Right atrium auricular region (tissue), 2 donors: ENCODE data around the gene NOL6. TPM values are rescaled to one million over a fixed set of nuclear protein-coding genes. Genes with fewer than 3 reads are reported as not detected.

Source experiments
- DNase-seq: peaks from one replicate; pipeline ENCODE4 v3.0.0-alpha.2; 2019; ENCODE audit warnings: low spot score
- H3K27ac ChIP-seq, 2 donors: fragments of 200-600 bp; sonication (generic); 1 replicate in 1 of 2; 2 replicates in 1 of 2; pipeline ENCODE4 v1.5.1; 2016 to 2019
- H3K27me3 ChIP-seq, 2 donors: fragments of 200-600 bp; sonication (generic); one replicate each; pipeline versions ENCODE4 v1.5.1 to v1.6.0; 2017 to 2019
- H3K36me3 ChIP-seq: fragments of 200-600 bp; sonication (generic); one replicate; pipeline ENCODE4 v1.5.1; 2016
- H3K4me1 ChIP-seq, 2 donors: fragments of 200-600 bp; sonication (generic); one replicate each; pipeline versions ENCODE4 v1.5.1 to v1.6.0; 2017 to 2019
- H3K4me3 ChIP-seq, 2 donors: fragments of 200-600 bp; sonication (generic); 1 replicate in 1 of 2; 2 replicates in 1 of 2; pipeline ENCODE4 v1.5.1; 2017 to 2019; ENCODE audit warnings: mild to moderate bottlenecking in 1 of 2, moderate library complexity in 1 of 2
- H3K9me3 ChIP-seq, 2 donors: fragments of 200-600 bp; sonication (generic); one replicate each; pipeline ENCODE4 v1.5.1; 2019
- total RNA-seq, 2 donors: library from RNA; depleted of rRNA; stranded (reverse); fragments of >200 nt; gene quantifications; one replicate each; pipeline ENCODE4 v1.1.0, GENCODE V29; 2016
- TF ChIP-seq, protein P1 (sequence below), 2 donors: fragments of 200-600 bp; sonication (generic); IDR thresholded peaks; one replicate each; pipeline ENCODE4 v1.5.1; 2019; ENCODE audit warnings: antibody characterized with exemption in 2 of 2

The NOL6 gene
- total RNA-seq, 2 donors from 2014 or later = 12.5 to 16.1 TPM

GRCh38 chr9:33443464-33444154, 30.1 kb downstream of the NOL6 start:
- Histone ChIP-seq H3K9me3 (no peaks in the 10 kb centered on the region), H3K4me3 (no peak overlapping the region), H3K4me1 (peaks cover 0 to 42% of the 10 kb centered on the region in 2 donors), H3K27me3 (no peaks in the 10 kb centered on the region), H3K36me3 (peaks cover 8% of the 10 kb centered on the region), H3K27ac (no peak overlapping the region)
- no peak for DNase-seq
- TF ChIP-seq, protein P1, sequence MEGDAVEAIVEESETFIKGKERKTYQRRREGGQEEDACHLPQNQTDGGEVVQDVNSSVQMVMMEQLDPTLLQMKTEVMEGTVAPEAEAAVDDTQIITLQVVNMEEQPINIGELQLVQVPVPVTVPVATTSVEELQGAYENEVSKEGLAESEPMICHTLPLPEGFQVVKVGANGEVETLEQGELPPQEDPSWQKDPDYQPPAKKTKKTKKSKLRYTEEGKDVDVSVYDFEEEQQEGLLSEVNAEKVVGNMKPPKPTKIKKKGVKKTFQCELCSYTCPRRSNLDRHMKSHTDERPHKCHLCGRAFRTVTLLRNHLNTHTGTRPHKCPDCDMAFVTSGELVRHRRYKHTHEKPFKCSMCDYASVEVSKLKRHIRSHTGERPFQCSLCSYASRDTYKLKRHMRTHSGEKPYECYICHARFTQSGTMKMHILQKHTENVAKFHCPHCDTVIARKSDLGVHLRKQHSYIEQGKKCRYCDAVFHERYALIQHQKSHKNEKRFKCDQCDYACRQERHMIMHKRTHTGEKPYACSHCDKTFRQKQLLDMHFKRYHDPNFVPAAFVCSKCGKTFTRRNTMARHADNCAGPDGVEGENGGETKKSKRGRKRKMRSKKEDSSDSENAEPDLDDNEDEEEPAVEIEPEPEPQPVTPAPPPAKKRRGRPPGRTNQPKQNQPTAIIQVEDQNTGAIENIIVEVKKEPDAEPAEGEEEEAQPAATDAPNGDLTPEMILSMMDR (IDR thresholded peaks at IDR 0.05) = no peak

DNA sequence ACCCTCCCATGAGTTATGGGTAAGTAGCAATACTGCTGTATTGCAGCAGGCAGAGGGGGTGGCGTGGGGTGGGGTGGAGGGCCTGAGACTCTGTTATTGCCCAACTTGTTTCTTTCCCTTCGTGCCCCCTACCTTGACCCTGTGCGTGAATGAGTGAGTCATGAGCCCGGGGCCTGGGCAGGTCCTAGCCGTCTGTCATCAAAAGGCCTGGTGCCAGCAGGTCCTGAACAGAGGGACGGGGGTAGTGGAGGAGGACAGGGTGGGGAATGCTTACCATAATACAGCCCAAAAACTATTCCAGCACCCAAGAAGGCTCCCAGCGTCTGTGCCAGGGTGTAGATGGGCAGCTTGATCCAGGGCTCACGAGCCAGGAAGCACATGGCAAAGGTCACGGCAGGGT, 30.7 kb downstream of the NOL6 start:
- Histone ChIP-seq H3K9me3 (no peaks in the 10 kb centered on the region), H3K27me3 (no peaks in the 10 kb centered on the region), H3K4me3 (no peak overlapping the region), H3K36me3 (peaks cover 8% of the 10 kb centered on the region), H3K27ac (no peak overlapping the region), H3K4me1 (peaks cover 0 to 40% of the 10 kb centered on the region in 2 donors)
- TF ChIP-seq, protein P1 (IDR thresholded peaks at IDR 0.05) = no peak
- no peak for DNase-seq

DNA sequence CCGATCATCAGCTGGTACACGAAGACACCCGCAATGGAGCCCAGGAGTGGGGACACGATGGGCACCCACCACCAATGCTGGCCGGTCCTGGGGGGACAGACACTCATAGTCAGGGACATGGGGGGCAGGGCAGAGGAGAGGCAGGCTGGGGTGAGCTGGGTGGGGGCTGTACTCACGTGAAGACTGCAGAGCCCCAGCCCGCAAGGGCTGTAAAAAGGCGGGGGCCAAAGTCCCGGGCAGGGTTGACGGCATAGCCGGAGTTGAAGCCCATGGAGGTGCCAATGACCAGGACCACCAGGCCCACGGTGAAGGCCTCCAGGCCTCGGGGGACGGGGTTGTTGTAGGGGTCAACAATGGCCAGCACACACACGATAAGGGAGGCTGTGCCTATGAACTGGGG, 31.6 kb downstream of the NOL6 start:
- TF ChIP-seq, protein P1 (IDR thresholded peaks at IDR 0.05) = no peak
- no peaks in the 10 kb centered on the region for H3K9me3 ChIP-seq
- H3K36me3 ChIP-seq = peaks cover 8% of the 10 kb centered on the region
- no peaks in the 10 kb centered on the region for H3K27me3 ChIP-seq
- no peak for DNase-seq
- no peak overlapping the region for H3K27ac ChIP-seq
- H3K4me1 ChIP-seq = peaks cover 0 to 33% of the 10 kb centered on the region in 2 donors
- H3K4me3 ChIP-seq = no peak overlapping the region

GRCh38 chr9:33440609-33441008, 33.1 kb downstream of the NOL6 start:
- Histone ChIP-seq H3K4me1 (peaks cover 0 to 28% of the 10 kb centered on the region in 2 donors), H3K27ac (no peak overlapping the region), H3K4me3 (no peak overlapping the region), H3K27me3 (no peaks in the 10 kb centered on the region), H3K36me3 (peaks cover 8% of the 10 kb centered on the region), H3K9me3 (no peaks in the 10 kb centered on the region)
- DNase-seq = no peak
- TF ChIP-seq, protein P1 (IDR thresholded peaks at IDR 0.05) = no peak

DNA sequence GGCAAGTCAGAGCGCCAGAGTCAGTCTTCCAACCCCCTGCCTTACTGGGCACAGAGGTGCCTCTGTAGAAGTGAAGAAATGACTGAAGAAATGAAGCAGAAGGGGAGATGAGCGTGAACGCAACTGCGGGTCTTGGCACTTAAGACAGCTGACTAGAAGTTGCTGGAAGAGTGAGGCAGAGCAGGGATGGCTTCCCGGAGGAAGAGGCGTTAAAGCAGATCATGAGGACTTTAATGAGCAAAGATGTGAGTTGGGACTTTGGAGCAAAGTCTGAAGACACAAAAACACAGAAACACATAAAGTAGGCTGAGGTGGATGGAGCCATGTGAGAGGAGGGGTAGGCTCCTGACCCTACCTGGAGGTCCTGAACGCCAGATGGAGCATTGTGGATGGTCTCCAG, 33.5 kb downstream of the NOL6 start:
- H3K36me3 ChIP-seq = peaks cover 8% of the 10 kb centered on the region
- H3K9me3 ChIP-seq = no peaks in the 10 kb centered on the region
- H3K27me3 ChIP-seq = no peaks in the 10 kb centered on the region
- DNase-seq = no peak
- no peak overlapping the region for H3K4me3 ChIP-seq
- H3K27ac ChIP-seq = peak overlapping the region in 1 of 2 donors; percentile 10
- peaks cover 0 to 24% of the 10 kb centered on the region in 2 donors for H3K4me1 ChIP-seq
- TF ChIP-seq, protein P1 (IDR thresholded peaks at IDR 0.05) = no peak

DNA sequence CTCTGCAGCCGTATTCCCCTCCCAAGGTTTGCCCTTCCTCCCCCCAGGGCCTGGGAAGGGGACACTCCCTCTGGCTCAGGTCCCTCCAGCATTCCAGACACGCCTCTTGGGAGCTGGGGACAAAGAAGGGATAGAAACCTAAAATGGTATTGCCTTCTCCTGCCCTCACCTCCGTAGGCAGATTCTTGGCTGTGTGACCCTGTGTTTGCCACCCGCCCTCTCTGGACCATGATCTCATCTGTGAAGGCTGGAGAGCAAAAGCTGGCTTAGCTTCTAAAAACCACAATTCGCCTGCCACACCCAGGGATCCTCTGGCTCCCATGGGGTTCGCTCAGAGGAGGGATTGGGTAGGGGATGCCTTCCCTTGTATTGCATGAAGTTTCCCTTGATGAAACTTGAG, 34.0 kb downstream of the NOL6 start:
- TF ChIP-seq, protein P1 (IDR thresholded peaks at IDR 0.05) = no peak
- Histone ChIP-seq H3K27me3 (no peaks in the 10 kb centered on the region), H3K9me3 (no peaks in the 10 kb centered on the region), H3K4me3 (no peak overlapping the region), H3K4me1 (peaks cover 0 to 21% of the 10 kb centered on the region in 2 donors), H3K27ac (peak overlapping the region in 1 of 2 donors; percentile 10), H3K36me3 (peaks cover 8% of the 10 kb centered on the region)
- DNase-seq = no peak
